GM21576 (cell line): ENCODE results near the gene PDGFRB.

Source experiments
- ATAC-seq: cut with Tn5 transposase; IDR thresholded peaks from one replicate; pipeline ENCODE4 v1.9.1; 2021; ENCODE audit warnings: mild to moderate bottlenecking, moderate library complexity; ENCODE audit not compliant: unreplicated experiment

Gene PDGFRB

DNA sequence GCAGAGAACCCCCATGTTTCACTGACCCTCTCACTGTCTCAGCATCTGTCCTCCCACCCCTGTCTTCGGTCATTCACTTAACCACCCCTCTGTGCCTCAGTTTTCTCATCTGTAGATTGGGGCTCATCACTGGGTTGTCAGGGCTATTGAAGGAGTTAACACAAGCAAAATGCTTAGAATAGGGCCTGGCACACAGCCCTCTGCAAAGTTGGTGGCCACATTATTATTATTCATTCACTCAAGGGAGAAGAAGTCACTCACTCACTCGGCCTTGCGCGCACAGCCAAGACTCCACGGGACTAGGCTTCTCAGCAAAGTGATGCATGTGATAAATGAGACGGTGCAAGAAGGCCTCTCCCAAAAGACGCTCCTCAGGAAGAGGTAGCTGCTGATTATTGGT, 8.0 kb downstream of the PDGFRB start:
- ATAC-seq, result no peak

DNA sequence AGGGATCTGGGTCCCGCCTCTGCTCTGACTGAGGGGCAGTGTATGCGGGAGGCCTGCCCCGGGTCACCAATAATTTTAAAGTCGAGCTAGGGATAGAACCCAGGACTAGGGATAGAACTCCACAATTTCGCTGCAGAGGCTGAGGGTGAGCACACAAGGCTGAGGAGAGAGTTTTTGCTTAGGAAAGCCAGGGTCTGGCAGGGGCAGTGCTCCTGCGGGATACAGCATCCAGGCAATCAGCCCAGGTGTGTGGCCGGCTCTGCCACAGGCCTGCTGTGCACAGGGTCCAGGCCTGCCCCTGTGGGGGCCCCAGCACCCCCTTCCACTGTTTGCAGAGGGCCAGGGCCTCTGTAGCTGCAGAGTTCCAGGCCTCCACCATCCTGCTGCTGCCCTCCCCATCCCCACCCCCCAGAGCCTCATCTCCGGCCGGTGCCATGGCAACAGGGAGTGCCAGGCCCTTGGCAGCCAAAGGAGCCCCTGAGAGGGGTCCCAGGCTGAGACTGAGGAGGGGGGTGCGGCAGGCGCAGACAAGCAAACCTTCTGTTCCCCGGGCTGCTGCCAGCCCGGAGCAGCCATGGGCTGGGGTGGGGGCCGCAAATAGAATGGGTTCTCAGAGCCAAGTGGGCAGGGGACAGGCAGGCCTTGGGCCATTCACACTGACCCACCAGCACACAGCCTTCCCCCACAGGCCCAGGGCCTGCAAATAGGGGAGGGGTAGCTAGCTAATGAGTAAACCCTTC, 8.6 kb downstream of the PDGFRB start:
- no peak for ATAC-seq

DNA sequence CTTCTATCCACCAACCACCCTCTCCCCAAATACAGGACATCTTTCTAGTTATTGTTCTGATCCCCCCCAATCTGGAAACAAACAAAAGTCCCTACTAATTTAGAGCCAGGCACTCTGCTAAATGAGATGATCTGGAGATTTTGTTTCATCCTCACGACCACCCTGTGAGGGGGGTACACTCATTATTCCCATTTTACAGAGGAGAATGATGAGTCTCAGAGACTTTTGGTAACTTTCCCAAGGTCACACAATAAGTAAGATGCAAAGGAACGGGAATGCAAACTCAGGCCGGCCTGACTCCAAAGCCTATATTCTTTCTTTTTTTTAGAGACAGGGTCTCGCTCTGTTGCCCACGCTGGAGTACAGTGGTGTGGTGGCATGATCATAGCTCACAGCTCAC, 9.4 kb downstream of the PDGFRB start:
- no peak for ATAC-seq

- no peak for ATAC-seq
Measured at GRCh38 chr5:150144879-150145278, 10.8 kb downstream of the PDGFRB start.

DNA sequence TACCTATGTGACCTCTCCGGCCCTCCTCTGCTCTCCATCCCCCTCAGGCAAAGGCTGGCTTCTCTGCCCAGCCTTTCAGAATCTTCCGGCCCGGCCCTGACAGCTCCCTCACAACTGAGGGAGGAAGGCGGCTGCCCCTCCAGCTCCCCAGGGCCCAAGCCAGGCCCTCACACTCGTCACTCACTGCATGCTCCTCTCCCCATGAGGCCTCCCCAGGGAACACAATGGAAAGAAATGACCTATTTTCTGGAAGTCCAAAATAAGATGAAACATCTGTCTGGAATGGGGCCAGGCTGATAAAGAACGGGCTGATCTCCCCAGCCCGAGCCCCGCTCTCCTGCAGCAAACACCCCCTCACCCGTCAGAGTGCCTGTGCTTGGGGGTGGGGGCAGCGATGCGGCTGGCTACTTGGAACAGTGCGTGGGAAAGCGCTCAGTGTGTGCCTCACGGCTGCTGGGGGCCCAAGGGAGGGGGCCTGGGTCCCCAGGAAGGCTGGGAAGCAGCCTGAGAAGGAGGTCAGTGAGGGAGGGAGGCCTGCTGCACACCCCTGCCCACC, 11.3 kb downstream of the PDGFRB start:
- no peak for ATAC-seq

DNA sequence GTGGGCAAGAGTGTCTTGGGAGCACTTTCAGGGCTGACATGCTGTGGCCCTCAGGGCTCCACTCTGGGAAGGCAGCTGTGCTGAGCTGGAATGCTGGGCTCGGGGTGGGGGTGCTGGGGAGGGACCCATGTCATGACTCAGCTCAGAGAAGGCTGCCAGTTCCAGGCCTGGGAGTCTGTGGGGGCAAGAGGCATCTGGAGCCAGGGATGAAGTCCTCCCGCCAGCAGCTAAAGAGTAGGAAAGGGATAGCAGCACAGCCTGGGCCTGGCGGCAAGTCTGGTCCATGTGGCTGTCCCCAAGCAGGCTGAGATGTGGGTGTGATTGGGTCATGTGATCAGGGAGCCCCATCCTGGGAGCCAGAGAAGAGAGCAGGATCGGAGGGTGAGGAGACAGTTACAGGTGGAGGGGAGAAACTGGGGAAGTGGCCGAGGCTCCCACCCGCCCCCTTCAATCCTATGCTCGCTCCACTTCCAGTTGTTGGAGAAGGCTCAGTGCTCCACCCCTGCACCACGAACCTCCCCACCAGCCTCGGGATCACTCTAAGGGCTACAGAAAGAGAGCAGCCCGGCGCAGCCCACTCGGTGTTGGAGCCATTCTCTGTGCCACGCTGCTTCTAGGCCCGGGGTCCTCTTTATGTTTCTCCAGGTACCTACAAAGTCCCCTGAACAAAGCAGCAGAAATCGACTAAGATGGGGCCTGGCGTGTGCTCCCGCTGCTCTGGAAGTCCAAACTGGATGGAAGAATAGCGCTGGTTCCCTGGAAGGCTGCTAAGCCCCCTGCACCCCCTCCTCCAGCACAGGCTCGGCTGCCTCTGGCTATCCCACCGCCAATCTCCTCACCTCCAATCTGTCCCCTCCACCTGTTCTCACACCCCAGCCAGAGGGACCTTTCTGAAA, 12.0 kb downstream of the PDGFRB start:
- ATAC-seq, result no peak

GRCh38 chr5:150142959-150143349, 12.7 kb downstream of the PDGFRB start:
- no peak for ATAC-seq

DNA sequence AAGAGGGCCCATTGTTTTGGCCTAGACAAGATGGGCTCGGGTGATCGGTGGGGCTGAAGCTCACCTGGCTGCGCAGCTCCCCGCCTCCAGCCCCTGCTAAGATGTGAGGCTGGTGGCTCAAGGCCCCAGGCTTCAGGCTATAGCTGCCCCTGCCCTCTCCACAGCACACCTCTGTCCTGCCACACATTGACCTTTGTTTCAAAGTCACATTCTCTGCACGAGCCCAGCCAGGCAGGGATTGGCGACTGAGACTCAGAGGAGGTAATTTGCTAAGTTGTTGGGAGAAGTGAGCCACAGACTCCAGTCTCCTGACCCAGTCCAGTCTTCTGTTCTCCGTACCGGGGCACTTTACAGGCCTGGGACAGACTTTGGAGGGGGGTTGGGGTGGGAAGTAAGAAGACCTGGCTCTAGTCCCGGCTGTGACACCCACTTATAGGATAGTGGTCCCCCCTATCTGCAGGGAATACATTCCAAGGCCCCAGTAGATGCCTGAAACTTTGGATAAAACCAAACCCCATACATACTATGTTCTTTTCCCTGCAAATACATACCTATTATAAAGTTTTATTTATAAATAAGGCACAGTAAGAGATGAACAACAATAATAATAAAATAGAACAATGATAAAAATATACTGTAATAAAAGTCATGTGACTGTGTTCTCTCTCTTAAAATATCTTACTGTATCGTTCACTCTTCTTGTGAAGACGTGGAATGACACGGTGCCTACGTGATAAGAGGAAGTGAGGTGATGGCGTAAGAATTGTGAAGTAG, 13.3 kb downstream of the PDGFRB start:
- ATAC-seq, result no peak

DNA sequence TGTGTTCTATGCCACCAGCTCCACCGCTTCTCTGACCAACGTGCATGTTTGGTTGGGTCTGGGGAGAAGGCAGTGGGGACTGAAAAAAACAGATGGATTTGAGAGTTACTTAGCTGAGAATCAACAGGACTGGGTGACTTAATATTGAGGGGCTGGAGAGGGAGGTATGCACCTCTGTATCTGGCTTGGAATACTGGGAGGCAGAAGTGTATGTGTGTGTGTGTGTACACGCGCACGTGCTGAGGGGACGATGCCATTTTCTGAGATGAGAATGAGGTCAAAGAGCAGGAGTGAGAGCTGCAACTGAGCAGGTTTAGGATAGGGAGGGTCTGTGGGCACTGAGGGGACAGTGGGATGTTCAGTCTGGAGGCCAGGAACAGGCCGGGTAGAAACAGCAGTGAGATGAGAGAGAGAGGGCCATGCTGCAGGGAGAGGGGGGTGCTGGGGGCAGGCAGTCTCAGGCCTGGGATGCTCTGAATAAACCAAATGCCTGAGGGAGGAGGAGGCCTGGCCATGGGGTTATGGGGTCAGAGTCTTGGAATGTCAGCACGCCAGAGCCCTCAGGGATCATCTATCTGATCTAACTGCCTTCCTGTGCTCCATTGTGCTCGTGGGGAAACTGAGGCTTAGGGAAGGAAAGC, 14.0 kb downstream of the PDGFRB start:
- no peak for ATAC-seq

DNA sequence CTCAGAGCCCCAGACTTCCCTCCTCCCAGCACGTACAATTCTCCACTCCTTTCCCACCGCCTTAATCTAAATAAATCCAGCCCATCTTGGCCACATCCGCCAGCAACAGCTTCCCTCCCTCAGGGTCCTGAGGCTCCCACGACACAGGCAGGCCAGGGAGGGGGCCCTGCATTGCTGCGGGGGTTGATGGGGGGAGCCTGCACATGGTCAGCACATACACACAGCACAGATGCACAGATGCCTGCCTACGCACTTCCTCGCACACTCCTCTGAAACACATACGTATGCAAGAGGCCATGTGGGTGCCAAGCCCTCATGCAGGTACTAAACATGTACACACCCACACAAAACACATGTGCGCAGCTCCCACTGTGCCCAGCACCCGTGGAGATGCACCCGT, 14.8 kb downstream of the PDGFRB start:
- ATAC-seq, result no peak

DNA sequence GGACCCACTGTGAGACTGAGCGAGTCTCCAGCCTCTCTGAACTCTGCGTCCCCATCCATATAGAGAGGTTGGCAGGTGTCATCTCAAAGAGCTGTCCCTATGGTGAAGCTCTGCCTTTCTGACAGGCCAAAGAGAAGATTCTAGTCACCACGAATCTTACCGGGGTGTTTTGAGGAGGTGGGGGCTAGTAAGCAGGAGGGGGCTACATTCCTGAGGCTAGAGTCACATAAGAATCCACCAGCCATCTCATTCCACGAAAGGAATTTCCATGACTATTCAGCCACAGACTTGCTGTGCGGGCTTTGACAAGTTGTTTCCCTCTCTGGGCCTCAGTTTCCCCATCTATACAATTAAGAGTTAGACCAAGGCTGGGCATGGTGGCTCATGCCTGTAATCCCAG, 16.3 kb downstream of the PDGFRB start:
- ATAC-seq, result no peak

- no peak for ATAC-seq
Measured at GRCh38 chr5:150138551-150139265, 16.9 kb downstream of the PDGFRB start.

DNA sequence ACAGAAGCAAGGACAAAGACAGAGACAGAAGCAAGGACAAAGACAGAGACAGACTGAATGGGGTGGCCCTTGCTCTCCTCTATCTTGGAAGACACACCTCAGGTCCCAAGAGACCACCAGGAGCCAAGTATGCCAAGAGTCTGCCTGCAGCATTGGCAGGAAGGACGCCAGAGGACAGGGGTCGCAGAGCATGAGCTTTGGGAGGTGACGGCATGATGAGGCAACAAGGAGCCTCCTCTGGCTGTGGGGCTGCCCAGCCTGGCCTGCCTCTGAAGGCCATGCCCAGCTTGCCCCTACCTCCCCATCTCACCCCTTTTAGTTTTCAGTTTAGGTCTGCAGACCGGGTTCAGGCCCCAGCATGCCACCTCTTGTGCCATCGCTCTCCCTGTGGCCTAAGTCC, 17.6 kb downstream of the PDGFRB start:
- no peak for ATAC-seq

DNA sequence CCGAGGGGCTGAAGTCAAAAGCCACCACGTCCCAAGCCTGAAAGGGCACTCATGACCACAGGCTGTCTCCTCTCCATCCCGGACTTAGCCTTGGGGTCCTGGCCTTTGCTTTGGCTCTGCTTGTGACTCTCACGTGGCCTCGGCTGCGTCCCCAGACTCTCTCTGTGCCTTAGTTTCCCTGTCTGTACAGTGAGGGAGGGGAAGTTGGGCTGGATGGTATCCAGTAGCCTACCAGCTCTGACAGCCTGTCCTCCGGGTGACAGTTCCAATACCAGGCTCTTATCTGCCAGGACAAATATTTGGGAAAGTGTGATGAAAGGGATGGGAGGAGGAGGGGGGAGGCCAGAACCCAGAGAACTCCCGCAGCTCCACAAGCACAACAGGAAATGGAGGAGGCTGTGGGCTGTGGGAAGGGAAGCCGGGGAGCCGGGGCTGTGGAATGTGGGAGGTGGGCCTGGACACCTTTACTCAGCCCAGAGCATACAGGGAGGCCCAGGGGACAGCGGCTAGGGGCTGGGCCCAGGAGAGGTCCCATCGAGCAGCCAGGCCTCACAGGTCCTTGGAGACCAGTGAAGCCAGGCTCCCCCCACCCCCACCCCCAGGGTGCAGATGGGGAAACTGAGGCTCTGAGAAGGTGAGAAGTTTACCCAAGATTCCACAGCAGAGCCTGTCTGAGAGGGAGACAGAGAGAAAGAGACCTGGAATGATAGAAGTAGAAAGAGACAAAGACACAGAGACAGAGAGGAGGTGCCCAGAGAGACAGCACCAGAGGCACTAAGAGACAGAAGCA, 18.3 kb downstream of the PDGFRB start:
- ATAC-seq, result no peak

GRCh38 chr5:150136305-150137167, 19.1 kb downstream of the PDGFRB start:
- no peak for ATAC-seq

DNA sequence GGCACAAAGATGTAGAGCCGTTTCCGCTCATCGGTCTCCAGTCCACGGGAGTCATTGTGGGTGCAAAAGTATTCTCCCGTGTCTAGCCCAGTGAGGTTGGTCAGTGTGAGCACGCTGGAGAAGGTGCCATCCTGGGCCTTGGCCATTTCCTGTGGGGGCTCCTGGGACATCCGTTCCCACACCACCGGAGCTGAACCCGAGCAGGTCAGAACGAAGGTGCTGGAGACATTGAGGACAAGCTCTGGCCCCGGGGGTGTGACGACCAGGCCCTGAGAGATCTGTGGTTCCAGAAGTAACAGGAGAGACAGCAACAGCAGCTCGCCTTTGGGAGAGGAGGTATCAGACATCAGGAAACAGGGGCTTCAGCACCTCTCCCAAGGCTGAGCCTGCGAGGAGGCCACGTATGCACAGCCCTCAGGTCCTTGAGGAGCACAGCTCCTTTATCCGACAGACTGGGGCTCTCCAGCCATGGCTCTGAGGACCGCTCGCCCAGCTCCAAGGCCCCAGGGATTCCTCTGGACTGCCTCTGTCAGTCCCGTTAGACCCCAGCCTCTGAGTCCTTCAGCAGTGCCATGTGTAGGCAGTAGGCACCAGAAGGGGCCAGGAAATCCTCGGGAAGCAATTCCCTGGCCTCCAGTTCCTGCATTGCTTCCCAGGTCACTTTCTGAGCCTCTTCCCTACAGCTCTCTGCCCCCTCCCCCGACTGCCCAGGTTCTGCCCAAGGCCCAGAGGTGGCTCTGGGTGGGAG, 19.9 kb downstream of the PDGFRB start:
- no peak for ATAC-seq

- ATAC-seq, result no peak
Measured at GRCh38 chr5:150134198-150134588, 21.5 kb downstream of the PDGFRB start.
